Peyer's patch (tissue), 4 donors: ENCODE results near the gene ZBTB46.

Source experiments
- POLR2A ChIP-seq, 2 donors: fragments of 450-650 bp; IDR thresholded peaks; one replicate each; pipeline ENCODE4 v1.5.1; 2017; ENCODE audit warnings: antibody characterized with exemption in 2 of 2, mild to moderate bottlenecking in 2 of 2, moderate library complexity in 2 of 2
- TF ChIP-seq, protein P1 (sequence below), 6 experiments: fragments of 450-650 bp in 4 of 6; fragments of 200-600 bp in 2 of 6; sonication (generic) in 1 of 6; IDR thresholded peaks; one replicate each; pipeline ENCODE4 v1.5.1; 2017 to 2019; ENCODE audit warnings: antibody characterized with exemption in 6 of 6, mild to moderate bottlenecking in 3 of 6, moderate library complexity in 1 of 6

- TF ChIP-seq, protein P1, sequence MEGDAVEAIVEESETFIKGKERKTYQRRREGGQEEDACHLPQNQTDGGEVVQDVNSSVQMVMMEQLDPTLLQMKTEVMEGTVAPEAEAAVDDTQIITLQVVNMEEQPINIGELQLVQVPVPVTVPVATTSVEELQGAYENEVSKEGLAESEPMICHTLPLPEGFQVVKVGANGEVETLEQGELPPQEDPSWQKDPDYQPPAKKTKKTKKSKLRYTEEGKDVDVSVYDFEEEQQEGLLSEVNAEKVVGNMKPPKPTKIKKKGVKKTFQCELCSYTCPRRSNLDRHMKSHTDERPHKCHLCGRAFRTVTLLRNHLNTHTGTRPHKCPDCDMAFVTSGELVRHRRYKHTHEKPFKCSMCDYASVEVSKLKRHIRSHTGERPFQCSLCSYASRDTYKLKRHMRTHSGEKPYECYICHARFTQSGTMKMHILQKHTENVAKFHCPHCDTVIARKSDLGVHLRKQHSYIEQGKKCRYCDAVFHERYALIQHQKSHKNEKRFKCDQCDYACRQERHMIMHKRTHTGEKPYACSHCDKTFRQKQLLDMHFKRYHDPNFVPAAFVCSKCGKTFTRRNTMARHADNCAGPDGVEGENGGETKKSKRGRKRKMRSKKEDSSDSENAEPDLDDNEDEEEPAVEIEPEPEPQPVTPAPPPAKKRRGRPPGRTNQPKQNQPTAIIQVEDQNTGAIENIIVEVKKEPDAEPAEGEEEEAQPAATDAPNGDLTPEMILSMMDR (IDR thresholded peaks at IDR 0.05), result no peak
- no peak for TF ChIP-seq POLR2A (IDR thresholded peaks at IDR 0.05)
Observed at GRCh38 chr20:63752411-63753101, 78.5 kb downstream of the ZBTB46 start.
